ENCODE measurements around the gene GAS7.

Gene GAS7

GRCh38 chr17:10127819-10128425 is 70.5 kb downstream of the GAS7 start:
- DNase-seq = no peak

DNA sequence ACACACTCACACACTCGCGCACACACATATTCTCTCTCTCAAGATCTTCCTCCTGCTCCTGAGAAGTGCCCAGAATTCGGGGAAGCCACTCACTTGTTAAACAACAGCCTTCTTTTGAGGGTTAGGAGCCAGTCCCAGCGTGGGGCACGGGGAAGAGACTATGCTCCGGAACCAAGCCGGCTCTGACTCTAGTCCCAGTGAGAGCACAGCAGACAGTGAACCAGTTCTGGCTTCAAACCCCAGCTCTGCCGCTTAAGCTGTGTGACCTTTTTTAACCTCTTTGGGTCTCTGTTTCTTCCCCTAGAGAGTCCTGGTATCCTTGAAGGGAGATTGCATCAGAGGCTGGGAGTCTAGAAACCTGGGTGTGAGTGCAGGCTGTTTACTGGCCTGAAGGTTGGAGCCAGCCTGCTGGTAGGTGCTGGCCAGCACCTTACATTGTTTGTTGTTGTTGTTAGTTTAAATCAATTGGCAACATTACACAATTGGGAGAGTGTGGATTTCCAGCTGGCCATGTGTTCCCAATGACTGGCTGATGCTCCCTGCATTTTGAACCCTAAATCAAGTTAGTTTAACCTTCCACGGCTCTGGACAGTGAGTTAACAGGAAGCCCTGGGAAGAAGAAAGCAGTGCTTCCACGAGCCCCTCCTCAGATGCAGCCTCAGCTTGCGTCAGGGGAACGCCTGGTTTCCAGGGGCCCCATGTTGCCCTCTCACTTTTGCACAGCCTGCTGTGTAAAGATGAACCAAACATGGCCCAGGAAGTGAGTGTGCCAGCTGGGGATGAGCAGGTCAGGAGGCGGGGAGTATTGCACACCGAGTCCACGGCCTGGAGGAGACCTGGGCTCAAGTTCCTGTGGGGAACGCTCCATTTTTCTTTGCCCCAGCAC is 71.5 kb downstream of the GAS7 start:
- no peak for DNase-seq

GRCh38 chr17:10126276-10126615 is 72.2 kb downstream of the GAS7 start:
- DNase-seq = no peak

DNA sequence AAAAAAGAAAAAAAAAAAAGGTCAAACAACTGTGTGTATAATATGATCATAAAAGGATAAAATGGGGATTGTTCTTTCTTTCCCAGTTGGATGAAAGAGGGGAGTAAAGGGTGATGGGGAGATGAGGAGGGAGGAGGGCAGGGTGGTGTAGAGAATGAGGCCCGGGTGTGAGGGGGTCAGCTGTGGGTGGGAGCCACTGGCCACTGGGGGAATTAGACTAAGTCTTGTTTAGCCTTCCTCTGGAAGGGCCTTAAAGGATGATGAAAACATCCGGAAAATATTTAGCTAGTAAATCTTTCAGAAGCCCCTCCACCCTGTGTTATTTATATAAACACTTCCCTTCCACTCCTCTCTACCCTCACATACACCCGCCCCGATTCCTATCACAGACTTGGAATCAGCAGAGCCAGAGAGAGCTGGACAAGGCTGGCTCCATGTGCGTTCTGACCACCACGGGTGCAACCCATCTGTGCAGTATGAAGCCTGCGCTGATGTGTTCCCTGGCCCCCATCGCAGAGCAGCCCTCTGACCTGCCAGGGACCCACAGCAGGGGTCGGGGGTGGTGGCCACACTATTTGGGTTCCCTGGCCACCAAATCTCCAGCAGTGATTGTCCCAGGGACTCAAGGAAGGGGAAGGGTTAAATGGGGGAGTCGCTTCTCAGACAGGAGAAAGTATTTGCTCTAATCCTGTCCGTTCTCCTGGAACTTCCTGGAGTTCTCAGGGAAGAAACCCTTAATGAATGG is 72.7 kb downstream of the GAS7 start:
- no peak for DNase-seq

GRCh38 chr17:10123093-10123492 is 75.3 kb downstream of the GAS7 start:
- DNase-seq = no peak

DNA sequence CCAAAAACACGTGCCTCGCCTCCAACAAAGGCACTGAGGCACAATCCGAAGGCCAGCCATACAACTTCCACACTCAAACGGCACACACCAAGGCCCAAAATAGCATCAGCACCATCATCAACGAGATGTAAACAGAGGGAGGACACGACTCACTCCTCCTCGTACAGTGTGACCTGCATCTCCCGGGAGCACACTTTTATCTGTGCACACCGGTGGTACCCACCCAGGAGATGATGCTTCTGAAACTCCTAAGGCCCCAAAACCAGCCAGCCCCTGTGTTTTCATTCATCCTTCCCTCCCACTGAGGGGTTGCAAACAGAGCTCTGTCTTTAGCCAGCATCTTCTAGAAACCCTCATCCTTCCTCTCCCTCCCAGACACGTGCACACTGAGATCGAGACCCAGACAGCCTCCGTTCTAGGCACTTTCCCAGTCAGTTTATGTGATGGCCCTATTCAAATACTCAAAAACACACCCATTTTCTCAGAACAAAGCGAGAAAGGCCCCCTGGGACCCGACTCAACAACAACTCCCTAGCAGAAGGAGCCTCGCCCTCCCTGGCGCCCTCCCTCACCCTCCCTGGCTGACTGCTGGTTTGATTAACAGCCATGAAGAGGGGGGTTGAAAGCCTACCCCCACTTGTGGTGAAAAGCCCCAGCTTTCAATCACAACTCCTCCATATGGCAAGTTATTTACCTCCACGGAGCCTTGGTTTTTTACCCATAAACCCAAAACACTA is 76.3 kb downstream of the GAS7 start:
- no peak for DNase-seq

GRCh38 chr17:10120749-10121148 is 77.7 kb downstream of the GAS7 start:
- DNase-seq = no peak

GRCh38 chr17:10120109-10120485 is 78.3 kb downstream of the GAS7 start:
- DNase-seq = peak; percentile 22

DNA sequence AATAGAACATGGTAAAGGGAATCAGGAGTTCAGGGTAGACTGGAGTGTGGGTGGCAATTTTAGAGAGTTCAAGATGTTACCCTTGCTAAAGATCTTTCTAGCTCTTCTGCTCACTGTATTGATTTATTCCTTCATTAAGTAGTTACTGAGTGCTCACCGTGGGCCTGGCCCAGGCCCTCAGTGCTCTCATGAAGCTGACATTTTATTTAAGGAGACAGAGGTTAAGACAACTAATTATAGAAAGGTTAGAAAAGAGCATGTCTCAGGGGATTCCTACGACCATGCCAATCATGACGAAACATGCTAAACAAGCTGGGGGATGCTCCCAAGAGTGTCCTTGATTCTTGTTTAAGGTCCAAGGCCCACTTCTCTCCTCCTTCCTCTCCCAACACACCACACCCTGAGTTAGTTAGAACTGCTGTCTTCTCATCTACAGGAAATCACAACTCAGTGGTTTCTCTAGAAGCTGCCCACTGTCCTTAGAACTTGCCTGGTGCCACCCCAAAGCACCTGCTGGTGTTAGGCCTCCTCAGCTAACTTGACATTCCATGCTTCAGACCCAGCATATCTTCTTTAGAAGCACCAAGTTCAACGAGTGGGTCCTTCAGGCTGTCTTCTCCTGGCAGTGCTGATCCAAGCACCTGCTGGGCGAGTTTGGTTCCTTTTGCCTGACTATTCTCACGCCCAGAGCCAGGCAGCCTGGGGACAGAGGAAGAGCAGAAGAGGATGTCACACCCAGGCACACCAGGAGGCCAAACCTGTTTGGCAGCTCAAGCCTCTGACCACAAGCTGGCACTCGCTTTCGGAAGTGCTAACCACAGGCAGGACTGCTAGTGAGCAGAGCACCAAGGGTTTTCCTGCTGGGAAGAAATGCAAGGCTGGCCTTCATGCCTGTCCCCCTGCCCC is 79.0 kb downstream of the GAS7 start:
- peak; percentile 46 for DNase-seq

DNA sequence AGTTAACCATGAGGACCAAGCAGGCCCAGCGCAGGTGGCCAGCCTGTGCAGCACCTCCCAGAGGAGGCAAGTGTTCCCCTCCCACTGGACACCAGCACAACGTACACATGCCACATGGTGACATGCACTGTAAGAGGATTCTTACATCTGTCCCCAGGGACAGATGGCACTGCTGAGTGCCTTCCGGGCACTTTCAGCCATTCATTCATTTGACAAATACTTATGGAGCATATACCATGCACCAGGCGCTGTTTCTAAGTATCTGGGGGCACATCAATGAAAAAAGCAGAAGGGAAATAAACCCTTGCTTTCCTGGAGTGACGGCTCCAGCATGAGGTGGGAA is 79.6 kb downstream of the GAS7 start:
- DNase-seq = no peak

GRCh38 chr17:10117581-10118001 is 80.8 kb downstream of the GAS7 start:
- peak; percentile 62 for DNase-seq

GRCh38 chr17:10116753-10117420 is 81.5 kb downstream of the GAS7 start:
- no peak for DNase-seq

DNA sequence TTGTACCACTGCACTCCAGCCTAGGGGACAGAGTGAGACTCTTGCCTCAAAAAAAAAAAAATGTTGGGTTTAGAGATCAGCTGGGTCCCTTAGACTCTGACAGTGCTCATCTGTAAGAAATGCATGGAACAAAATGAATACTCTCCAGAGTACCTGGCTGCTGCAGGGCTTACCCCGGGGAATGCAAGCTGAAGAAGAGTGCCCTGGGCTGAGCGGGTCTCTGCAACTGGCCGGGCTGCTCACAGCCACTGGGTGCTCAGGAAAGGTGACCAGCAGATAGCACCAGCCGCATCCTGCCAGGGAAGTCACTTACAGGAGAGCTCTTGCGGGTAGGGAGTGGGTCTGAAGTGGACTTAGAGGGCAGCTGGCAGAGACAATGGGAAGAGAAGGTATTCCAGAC is 82.1 kb downstream of the GAS7 start:
- no peak for DNase-seq

DNA sequence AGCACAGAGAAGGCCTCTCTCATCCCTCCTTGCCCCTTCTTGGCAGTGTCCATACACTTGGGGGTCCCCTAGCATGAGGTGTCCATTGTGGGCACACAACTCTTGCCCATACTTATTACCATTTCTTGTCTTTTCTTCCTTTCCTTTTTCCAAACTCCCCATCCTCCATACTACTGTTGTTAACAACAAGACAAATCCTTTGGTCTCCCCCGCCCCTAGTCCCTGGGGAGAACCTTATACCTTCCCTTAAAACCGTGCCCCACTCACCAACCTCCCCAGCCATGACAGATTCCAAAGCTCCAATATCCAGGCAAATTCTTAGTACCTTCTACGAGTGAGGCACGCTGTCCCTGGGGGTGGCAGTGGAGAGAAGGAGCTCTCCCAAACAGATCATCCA is 82.9 kb downstream of the GAS7 start:
- DNase-seq = no peak

GRCh38 chr17:10114931-10115535 is 83.4 kb downstream of the GAS7 start:
- DNase-seq = peak; percentile 70

DNA sequence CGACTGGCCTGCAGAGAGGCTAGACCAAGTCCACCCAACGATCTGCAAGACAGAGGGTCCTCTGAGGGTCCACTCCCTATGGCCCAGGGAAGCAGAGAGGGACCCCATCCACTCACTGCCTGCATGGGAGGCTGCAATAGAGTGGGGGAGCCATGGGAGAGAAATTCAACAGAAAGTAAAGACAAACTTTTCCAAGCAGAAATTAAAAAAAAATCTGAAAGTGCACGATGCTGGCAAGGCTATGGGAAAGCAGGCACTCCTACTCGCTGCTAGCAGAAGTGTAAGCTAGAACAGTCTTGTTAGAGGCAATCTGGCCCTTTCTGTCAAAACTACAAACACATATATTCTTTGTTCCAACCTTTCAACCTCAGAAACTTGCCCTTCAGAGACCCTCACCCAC is 85.4 kb downstream of the GAS7 start:
- DNase-seq = no peak

GRCh38 chr17:10111907-10112452 is 86.4 kb downstream of the GAS7 start:
- no peak for DNase-seq

DNA sequence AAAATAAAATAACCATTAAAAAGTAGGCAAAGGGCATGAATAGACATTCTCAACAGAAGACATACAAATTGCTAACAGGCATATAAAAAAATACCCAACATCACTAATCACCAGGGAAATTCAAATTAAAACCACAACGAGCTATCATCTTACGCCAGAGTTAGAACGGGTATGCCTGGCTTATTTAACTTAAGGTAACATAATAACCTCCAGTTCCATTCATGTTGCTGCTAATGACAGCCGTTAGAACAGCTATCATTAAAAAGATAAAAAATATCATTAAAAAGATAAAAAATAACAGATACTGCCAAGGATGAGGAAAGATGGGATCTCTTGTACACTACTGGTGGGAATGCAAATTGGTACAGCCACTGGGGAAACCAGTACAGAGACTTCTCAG is 89.3 kb downstream of the GAS7 start:
- no peak for DNase-seq

DNA sequence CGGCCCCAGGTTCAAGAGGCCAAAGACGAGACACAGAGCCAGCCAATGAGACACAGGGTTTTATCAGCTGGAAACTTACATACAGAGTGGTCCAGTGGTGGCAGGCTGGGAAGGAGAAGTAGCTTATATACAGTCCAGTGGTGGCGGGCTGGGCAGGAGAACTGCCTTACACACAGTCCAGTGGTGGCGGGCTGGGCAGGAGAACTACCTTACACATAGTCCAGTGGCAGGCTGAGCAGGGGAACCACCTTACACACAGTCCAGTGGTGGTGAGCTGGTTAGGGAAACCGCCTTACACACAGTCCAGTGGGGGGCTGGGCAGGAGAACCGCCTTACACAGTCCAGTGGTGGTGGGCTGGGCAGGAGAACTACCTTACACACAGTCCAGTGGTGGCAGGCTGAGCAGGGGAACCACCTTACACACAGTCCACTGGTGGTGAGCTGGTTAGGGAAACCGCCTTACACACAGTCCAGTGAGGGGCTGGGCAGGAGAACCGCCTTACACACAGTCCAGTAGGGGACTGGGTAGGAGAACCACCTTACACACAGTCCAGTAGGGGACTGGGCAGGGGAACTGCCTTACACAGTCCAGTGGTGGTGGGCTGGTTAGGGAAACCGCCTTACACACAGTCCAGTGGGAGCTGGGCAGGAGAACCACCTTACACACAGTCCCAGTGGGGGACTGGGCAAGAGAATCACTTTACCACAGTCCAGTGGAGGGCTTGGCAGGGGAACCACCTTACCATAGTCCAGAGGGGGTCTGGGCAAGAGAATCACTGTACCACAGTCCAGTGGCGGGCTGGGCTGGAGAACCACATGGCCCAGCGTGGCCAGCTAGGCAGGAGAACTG is 90.9 kb downstream of the GAS7 start:
- DNase-seq = no peak

DNA sequence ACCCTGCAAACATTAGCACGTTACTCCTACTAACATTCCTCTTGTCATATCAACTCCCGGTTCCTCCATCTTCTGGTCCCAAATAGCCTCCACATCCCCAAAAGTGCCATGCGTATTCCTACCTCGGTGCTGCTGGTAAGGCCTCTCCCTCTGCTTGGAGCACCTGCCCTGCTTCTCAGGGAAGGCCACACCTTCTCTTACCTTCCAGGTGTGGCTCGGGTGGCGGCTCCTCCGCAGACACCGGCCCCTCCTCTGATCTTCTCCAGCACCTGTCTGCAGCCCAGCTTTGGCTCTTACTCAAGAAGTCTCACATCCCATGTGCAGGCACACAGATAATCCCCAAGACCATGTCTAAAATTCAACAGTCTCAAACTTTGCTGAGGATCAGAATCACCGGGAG is 92.3 kb downstream of the GAS7 start:
- DNase-seq = no peak

Data from hematopoietic multipotent progenitor cell treated with erythropoietin and hydrocortisone succinate and interleukin-3 and kit ligand, for 6 days (in vitro differentiated cells).